HG03280 (cell line): ENCODE results near the gene PDGFC.

Experiments
- ATAC-seq: cut with Tn5 transposase; IDR thresholded peaks from one replicate; pipeline ENCODE4 v1.9.1; 2021; ENCODE audit warnings: mild to moderate bottlenecking, moderate library complexity; ENCODE audit not compliant: unreplicated experiment

Gene PDGFC

DNA sequence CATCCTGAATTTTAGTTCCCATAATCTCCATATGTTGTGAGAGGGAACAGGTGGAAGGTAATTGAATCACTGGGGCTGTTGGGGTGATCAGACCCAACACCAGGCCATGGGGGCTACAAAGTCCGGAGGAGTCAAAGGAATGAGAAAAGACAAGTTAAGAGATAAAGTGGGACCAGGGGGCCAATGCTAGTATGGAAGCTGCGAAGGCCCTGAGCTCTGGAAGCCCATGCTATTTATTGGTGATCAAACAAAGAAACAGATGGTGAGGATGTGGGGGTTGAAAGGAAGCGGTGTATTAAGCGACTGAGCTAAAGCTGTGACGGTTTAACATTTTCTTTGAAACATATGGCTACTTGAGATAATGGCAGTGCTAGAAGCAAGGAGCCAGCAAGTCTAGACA is 132.8 kb downstream of the PDGFC start:
- no peak for ATAC-seq

DNA sequence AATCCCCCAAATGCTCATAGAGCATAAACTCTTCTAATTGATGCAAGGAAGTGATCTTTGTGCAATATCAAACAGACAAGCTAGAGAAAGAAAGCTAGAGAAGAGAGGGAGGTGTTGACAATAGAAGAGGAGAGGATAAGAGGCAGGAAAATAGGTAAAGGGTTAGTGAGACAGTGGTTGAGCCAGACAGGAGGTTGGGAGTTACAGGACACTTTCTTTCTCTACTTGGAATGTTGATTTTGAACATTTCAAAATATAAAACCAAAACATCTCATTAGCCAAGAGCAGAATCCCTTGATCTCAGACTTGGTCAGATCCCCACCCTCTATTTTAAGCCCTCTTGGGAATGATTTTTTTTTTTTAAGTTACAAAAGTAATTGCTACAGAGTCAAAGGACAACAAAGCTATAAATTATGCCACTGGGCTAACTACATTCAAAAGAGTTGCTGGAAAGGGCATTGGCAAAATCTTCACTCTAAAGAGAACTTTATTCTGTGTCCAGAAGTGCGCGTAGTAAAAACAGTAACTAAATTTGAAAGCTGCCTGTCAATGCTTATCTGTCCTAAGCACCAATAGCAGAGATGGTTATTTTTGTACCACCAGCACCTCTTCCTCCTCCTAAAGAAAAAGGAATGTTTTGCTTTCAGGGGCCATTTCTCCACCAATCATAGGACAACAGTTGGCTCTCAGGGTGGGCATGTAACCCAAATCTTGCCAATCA is 133.8 kb downstream of the PDGFC start:
- ATAC-seq: no peak

DNA sequence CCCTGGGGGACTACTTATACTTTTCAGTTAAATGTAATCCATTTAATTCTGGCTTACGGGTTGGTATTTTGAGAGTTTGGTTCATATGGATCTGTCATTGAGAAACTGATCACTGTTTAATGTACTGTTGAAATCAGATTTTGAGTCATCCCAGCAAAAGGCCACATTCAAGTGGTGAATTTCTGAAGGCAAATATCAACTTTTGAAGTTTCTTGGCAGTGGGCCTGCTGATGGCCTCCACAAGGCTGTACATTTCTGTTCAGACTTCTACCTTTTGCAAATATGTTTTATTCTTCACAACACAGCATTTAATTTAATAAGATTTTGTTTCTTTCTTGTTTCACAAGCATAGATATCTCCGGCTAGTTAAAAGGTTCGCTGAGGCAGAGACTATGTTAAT is 138.7 kb downstream of the PDGFC start:
- ATAC-seq: no peak

DNA sequence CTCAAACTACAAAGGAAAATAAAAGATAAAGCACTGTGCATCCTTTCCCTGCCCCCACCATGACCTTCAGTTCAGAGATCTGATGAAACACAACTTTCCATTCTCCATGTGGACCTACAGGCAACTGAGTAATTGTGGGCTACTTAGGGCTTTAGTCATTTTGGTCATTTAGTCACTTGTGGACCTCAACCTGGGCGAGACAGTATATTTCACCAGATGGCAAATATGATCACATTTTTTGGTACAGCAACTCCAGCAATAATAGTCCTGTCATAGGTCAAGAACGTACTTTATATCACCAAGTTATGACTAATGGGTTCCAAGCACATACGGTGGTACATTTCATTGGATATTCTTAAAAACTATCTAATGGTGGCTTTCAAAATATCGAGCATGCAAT is 141.2 kb downstream of the PDGFC start:
- ATAC-seq: no peak

DNA sequence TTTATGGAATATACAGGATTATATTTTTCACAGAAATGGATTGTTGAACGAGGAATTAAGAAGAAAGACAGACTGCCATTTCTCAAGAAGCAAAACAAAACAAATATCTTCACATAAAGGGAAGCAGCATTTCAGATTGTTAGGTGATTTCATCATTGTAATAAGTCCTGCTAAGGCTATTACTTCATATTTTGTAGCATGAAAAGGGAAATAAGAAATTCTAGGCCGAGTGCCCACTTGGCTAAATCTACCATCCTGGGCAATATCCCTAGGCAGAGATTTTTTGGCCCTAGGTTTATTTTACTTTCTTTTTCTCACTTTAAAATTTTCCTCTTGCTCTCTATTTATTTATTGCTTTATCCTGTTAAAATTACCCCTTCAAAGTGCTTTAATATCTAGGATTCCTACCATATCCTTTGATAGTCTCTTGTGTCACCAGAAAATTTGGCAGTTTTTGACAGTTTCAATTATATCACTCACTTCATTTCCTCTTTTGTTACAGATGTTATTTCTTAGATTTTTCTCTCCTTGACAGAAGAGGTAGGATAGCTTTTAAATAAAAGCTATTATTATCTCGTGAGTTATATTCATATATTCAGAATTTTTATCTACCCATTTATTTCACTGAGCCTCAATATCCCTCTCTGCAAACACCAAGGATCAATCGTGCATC is 142.3 kb downstream of the PDGFC start:
- ATAC-seq: no peak

DNA sequence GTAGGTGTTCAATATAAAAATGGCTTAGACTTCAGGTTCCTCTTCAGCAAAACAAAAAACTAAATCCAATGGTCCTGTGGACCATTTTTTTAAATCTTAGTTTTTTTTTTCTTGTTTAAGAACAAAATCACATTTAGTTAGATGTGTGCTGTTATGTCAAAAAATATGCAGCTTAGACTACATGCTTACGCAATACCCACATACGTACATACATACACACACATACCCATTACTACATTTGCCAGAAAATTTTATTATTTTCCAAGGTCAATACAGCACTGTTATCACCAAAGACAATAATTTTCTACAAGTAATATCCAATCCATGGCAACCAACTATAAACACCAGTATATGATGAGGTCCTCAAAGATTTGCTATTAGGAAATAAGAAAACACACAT is 144.1 kb downstream of the PDGFC start:
- no peak for ATAC-seq

DNA sequence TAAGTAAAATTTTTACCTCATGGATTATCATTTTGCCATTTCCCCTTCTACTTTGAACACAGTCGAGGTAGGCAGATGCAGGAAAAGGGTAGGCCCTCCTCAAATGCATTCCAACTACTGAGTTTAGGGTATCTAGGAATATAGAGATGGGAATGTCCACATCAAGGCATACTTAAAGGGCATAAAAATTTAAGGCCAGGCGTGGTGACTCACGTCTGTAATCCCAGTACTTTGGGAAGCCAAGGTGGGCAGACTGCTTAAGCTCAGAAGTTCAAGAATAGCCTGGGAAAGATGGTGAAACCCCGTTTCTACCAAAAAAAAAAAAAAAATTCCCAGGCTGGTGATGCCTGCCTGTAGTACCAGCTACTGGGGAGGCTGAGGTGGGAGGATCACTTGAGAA is 146.5 kb downstream of the PDGFC start:
- ATAC-seq: no peak

DNA sequence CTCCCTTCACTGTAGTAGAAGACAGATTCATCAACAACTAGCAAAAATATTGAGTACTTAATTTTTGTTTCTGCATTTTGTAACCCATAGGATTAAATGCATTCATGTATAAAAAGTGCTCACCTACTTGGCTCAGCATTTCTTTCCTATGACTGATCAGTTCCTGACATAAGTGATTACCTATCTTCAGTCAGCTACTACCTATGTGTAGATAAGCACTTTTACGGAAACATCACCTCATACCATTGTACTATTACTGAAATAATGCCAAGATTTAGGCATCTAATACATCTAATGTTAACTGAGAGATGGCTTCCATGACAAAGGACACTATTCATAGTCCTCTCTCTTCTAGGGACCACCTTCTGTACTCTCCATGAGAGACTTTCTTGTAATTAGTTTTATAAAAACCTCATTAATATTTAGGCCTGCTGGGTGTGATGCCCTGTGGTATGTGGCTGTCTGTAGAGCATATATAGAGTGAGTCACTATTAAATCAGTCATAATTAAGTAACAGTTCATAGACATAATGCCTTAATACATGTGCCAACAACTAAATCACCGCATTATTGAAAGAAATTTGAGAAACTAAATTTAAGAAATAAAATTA is 147.0 kb downstream of the PDGFC start:
- no peak for ATAC-seq

DNA sequence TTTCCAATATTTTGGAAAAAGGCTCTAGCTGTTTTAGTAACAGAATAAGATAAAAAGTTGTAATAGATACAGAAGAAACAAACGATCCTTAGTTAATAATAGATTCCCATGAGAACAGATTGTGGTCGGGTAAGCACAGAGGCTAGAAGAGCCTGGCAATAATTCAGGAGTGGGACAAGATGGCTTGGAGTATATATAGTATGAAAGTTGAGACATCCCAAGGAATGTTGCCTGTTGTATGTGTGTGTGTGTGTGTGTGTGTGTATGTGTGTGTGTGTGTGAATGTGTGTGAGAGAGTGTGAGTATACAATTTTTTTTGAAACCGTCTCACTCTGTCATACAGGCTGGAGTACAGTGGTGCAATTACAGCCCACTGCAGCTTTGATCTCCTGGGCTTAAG is 150.7 kb downstream of the PDGFC start:
- ATAC-seq: no peak

DNA sequence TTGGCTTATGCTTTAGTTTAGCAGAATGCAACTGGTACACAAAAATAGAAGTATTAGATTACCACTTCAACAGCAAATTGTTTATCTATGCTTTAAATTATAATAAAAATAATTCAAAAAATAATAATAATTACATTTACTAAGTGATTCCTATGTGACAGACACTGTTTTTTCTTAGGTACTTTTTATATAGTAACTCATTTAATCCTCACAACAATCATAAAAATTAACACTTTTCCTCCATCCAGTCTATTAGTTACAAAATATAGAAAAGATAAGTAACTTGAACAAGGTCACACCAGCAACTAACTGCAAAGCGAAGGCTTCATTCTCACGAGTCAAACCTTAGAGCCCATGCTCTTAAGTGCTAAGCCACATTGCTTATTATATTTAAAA is 155.2 kb downstream of the PDGFC start:
- no peak for ATAC-seq

DNA sequence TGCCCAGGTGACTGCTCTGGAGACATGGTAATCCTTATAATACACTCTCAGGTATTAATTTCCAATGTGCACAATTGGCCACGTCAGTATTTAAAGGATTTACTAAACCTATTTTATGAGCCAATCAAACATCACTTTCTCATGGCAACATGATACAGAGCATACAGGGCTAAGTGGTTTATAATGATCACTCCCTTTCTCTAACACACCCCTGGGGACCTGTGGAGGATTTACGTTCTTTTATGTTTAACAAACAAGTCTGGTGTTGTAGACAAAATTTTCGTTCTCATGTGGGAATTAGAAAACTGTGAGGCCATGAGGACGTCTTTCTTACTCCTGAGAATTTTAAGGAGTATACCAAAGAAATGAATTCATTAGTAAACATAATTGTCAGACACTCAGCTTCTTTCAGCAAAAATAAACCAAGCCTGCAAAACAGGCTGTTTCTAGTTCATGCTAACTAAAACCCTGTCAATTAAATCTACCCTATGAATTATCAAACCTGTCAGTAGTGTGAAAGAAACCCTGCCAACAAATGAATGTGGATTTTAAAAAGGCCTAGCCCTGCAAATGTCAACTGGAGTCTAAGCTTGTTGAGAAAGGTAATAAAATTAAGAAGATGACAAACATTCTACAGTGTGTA is 155.8 kb downstream of the PDGFC start:
- no peak for ATAC-seq

DNA sequence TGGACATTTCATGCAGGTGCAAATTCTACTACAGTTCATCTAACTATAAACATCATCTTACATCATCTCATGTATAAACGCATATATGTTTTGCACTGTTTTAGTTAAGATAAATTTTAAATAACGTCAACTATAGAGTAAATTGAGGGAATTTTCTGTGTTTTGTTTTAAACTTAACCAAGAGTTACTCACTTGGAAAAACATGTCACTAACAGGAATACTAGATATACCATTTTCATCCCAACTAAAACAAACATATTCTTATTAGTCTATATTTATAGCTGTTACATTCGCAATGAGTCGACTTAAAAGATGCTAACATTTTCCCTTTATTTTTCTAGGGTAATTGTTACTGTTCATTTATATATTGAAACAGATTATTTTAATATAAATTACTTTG is 159.6 kb downstream of the PDGFC start:
- no peak for ATAC-seq

DNA sequence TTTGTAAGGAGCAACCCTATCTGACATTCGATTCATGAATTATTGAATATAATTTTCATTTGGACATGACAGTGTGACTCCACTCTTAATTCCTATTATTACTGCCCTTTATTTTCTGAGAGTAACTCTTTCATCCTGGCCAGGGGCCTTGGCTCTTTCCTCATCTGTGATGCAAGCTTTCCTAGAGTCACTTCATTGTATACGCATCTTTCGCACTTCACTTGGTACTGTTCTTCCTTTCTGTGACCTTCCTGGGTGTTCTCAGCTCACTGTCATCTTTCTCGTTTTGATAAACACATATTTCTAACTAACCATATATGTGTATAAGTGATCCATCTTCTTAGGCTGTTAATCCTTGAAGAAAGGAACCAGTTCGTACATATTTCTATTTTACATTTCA is 160.3 kb downstream of the PDGFC start:
- no peak for ATAC-seq

DNA sequence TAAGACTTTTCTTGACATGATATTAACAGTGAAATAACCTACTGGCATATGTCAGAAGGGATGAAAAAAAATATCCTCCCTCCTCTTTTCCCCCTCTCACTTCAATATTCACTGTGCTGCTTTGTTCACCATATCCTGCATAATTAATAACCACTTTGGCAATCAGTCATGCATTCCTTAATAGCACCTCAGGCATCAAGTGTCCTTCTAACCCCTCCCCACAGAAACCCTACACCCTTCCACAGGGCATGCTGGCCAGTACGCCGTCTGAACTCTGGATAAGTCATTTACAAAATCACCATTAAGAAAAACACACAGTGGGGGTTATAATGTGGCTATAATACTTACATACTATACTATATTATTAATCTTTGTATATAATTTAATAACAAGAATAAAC is 165.9 kb downstream of the PDGFC start:
- ATAC-seq: no peak

DNA sequence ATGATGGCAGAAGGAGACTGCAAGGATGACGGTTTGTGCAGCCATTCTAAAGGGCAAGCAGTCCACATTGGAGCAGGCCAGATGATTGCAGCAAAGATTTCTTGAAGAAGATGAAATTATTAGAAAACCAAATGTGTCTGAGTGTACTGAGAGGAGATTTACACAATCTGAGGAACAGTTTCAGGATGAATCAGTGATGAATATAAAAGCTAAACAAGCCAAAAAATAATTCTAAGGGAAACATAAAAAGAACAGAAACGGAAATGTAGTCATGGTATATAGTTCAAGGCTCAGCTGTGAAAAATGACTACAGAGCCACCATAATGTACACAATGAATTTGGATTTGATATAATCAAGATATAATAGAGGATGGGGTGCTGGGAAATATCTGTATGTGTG is 168.5 kb downstream of the PDGFC start:
- ATAC-seq: no peak

DNA sequence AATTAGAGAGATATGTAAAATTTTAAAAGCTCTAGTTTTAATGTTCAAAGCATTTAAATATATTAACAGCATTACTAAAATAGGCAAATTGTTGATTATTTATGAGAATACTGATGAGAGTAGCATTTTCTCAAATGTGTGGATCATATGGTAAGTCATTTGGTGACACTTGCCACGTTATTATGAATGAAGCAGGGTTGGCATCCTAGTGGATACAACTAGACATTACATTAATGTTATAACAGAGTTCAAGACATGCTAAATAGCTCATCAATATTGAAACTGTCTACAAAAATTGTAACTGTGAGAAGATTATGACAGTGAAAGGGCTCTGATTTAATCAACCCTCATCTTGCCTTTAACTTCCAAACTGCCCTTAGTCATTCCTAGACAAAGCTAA is 171.1 kb downstream of the PDGFC start:
- ATAC-seq: no peak

DNA sequence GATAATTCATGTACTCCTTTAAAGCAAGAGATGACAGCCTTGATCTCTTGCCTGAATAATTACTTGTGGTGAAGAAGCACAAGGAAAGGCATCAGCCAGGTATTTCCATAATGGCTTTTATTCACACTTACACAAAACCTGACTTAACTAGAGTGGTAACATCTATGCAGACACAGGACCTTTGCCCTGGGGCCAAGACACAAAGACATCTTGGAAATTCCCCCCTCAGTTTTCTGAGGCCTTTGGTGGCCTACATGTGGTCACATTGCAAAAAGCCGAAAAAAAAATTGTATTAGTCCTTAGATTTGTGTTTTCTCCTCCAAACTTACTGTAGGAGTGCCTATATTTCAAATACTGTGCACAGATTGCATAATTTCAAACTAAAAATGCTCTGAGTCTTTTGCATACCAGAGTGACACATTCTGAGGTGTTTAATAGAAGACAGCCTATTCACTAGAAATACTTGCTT is 172.4 kb downstream of the PDGFC start:
- ATAC-seq: no peak

DNA sequence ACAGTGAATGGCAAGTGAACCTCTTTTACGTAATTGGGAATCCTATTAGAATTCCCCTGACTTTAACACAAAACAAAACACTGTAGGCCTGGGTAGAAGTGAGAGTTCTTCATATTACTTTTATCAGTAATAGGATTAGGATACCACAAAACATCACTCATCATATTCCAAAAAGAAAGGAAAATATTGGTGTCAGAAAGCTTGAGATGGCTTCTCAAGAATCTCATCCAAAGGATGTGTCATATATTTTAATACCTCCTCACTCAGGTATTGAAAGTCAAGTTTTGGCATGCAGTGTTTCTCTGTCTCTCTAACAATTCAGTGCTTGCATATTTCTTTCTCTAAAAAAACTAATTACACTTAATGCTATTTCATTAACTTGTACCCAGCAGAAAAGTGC is 173.2 kb downstream of the PDGFC start:
- no peak for ATAC-seq

DNA sequence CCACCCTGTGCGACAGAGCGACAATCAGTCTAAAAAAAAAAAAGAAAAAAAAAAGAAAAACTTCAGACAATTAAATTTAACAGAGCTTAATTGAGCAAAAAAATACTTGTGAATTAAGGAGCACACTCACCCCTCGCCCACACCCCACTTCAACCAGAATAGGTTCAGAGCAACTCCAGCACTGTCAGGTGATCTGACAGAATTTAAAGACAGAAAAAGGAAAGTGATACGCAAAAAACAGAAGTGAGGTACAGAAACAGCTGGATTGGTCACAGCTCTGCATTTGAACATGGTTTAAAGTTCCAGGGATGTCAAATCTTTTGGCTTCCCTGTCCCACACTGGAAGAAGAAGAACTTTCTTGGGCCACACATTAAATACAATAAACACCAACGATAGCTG is 174.4 kb downstream of the PDGFC start:
- no peak for ATAC-seq

DNA sequence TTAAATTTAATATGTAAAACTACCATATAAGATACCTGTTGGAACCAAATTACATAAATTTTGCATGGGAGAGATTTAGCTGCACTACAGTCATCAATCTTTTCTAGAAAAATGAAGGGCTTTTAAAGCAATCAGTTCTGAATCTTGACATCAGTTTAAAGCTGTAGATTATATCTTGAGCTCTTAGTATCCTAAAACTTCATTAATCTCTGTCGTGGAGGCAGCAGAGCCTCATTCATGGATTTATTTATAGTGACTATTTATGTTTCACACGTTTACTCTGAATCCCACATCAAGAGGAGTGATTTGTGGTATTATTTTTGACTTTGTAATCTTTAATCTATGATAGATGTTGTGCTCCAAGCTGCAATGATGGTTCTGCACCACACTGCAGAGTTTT is 175.9 kb downstream of the PDGFC start:
- ATAC-seq: no peak

DNA sequence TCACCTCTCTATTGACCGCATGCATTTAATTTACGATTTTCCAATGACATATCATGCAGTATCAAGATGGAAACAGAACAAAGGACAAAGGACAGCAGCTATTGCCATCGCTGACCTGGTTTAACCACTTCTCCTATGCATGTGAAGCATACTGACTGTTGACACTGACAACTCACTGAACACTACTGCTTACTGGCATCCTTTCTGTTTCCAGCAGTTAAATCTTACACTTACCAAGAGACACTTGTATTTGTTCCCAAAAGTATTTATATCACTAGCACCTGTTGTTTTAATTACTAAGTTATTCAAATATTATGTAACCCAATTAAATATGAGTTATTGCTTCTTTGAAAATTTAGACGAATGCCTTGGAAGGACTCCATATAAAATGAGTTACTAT is 176.7 kb downstream of the PDGFC start:
- ATAC-seq: no peak
